Measurements from ENCODE around the gene NKAIN4.

Gene NKAIN4

GRCh38 chr20:63274381-63275228 is 20.3 kb upstream of the NKAIN4 start:
- no peak for DNase-seq (ENCODE audit: low read depth)

GRCh38 chr20:63273635-63274380 is 19.5 kb upstream of the NKAIN4 start:
- DNase-seq (ENCODE audit: low read depth), result no peak

DNA sequence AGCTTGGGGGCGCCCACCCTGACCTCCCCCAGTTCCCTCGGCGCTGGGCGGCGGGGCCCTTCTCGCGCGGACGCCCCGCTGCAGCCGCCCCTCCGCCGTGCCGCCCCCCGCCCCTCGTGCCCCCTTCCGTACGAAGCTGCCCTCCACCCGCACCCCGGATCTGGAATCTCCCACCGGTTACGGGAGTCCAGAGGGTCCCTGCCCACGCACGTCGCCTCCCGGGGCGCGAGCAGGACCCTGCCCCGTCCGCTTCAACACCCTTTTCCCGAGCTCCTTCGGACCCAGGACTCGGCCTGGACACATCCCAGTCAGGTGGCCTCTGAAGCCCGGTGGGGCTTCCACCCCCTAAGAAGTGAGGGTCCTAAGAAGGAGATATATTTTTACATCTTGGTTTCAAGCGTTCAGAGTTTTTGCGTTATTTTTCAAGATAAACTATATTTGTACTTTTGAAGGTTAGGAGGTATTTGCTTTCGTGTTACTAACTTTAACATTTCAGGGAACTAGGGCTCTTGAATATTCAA is 18.9 kb upstream of the NKAIN4 start:
- DNase-seq (ENCODE audit: low read depth), result no peak

- peak; percentile 84 for DNase-seq (ENCODE audit: low read depth)
These were observed 18.1 kb upstream of the NKAIN4 start, which contains the start of gene ARFGAP1 for GRCh38 chr20:63272105-63273058. ARFGAP1 (plus strand) TSS chr20:63272813; CDS start chr20:63275581, 2,768 bp downstream.

- no peak for DNase-seq (ENCODE audit: low read depth)
These were observed 16.5 kb upstream of the NKAIN4 start for GRCh38 chr20:63270606-63271325.

GRCh38 chr20:63269724-63270123 is 15.5 kb upstream of the NKAIN4 start:
- no peak for DNase-seq (ENCODE audit: low read depth)

GRCh38 chr20:63268671-63269439 is 14.6 kb upstream of the NKAIN4 start:
- DNase-seq (ENCODE audit: low read depth), result no peak

DNA sequence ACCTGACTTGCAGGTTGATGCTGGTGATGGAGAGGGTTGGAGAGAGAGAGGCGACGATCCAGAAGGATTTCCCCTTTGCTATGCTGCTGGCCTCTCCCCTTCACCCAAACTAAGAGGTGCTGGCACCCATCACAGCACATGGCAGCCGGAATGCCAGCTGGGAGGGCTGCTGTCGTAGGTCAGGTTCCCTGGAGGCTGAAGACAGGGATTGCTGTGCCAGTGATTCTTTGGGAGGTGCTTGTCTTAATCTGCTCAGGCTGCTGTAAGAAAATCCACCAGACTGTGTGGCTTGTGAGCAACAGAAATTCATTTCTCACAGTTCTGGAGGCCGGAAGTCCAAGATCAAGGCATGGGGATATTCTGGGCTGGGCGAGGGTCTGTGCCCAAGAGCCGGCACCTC is 14.0 kb upstream of the NKAIN4 start:
- DNase-seq (ENCODE audit: low read depth), result no peak

DNA sequence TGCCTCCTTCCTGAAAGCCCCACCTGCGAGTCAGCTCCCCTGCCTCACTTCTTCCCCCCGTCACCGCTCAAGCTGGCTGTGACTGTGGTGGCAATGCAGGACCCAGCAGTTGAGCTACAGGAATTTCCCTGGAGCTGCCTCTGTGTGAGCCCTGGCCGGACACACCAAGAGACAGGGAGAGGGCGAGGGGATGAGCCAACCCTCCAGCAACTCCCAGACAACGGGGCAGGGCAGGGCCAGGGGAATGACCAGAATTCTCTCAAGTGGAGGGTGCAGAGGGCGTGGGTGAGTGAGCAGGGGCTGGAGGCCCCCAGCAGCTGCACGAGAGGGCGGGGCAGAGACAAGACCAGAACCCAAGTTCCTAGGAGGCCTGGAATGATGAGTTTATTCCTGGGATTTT is 13.4 kb upstream of the NKAIN4 start:
- no peak for DNase-seq (ENCODE audit: low read depth)

- no peak for DNase-seq (ENCODE audit: low read depth)
These were observed 11.7 kb upstream of the NKAIN4 start for GRCh38 chr20:63265891-63266515.

DNA sequence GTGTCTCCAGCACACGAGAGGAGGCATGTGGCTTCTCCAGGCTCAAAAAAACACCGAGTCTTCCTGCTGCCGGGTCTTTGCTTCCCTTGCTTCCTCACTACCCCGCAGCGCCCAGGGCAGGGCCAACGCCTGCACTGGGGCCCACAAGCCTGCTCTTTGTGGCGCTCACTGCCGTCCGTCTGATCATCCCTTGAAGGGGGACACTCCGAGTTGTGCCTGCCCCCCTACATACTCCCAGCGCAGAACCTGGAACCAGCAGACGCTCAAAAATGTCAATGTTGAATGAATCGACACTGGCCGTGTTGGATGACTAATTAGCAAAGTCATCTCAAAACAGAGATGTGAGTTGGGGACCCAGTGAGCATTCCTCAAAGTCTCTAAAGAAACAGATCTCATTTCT is 10.3 kb upstream of the NKAIN4 start:
- no peak for DNase-seq (ENCODE audit: low read depth)

GRCh38 chr20:63264000-63264399 is 9.7 kb upstream of the NKAIN4 start:
- DNase-seq (ENCODE audit: low read depth), result no peak

DNA sequence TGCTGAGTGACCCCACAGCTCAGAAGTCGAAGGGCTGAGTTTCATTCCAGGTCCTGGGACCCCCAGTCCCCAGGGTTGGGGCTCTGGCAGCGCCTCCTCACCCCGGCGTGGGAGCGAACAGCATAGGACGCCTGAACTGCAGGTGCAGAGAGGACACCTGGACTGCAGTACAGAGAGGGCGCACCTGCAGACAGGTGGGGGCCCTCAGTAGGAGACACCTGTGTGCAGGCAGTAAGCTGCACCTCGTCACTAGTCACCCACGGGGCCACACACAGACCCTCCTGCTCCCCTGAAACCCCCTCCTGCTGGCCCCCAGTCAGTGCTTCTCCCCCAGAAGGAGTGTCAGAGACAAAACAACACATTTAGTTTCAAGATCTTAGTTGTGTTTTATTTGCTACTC is 8.6 kb upstream of the NKAIN4 start:
- no peak for DNase-seq (ENCODE audit: low read depth)

- no peak for DNase-seq (ENCODE audit: low read depth)
These were observed 7.7 kb upstream of the NKAIN4 start for GRCh38 chr20:63261795-63262528.

DNA sequence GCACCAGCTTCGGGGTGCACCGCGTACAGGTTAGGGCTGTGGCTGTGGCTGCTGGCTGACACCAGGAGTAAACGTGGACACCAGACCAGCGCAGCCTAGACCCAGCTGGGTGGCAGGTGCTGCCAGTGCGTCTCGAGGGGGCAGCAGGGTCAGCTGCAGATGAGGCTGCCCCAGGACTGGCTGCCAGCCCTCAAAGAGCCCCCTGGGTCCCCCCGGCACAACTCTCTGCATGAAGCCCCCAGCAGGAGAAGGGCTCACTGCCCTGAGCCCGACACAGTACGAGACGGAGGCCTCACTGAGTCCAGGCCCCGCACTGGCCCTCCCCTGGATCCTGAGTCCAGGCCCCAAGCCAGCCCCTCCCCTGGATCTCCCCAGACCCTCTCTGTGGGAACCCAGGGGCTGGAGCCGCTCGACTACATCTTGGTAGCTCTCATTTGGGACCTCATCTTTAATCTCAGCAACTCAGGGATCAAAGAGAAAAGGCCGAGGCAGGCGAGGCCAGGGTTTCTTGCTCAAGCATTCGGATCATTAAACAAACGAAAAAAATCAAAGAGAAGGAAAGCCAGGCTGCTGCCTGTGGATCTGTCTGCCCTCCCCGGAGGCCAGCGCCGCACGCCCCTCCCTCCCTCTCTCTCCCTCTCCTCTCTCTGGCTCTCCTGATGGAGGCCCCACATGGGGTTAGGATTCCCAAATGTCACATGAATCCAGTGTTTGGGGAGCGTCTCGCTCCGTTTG is 7.0 kb upstream of the NKAIN4 start:
- DNase-seq (ENCODE audit: low read depth), result no peak

GRCh38 chr20:63260521-63260920 is 6.3 kb upstream of the NKAIN4 start:
- DNase-seq (ENCODE audit: low read depth), result no peak

DNA sequence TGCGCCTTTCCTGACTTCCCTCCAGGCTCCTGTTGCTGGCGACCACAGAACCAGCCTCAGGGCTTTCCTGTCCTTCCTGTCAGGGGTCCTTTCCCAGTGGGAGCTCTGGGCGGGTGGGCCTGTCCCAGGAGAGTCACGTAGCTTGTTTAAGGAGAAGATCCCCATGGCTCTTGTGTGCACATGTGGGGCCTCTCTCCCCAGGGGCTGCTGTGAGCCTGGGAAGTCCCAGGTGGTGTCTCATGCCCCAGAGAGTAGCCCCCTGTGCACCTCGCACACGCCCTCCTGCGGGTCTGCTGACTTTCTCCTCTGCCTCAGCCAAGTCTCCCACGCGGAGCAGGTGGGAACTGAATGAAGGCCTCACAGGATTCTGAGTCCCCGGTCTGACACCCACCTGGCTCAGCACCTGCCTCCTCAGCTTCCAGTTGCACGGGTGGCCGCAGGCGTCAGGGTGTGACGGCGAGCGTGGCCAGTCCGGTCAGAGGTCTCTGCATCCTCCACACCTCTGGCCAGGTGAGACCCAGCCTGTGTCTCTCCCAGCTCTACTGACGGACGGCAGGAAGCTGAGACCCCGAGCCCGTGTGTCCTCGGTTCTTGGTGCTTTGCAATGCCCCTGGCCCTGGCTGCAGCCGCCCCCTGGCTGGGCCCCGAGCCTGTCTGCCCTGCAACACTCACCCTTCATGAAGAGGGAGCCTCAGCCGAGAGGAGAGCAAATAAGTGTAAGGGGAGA is 5.6 kb upstream of the NKAIN4 start:
- DNase-seq (ENCODE audit: low read depth), result no peak

- DNase-seq (ENCODE audit: low read depth), result no peak
These were observed 4.5 kb upstream of the NKAIN4 start for GRCh38 chr20:63258781-63259180.
